Stimulated activated effector memory CD8-positive, alpha-beta T cell treated with anti-CD3 and anti-CD28 coated beads, Interleukin-12 subunit alpha, Interleukin-12 subunit beta, amount 100 ng/mL, for 72 hours (primary cell): ENCODE data around the gene CFAP77.

Source experiments
- ATAC-seq: fragments of 150-1000 bp; cut with Tn5 transposase; 2 replicates; pipeline ENCODE4 v1.10.0; 2021
- DNase-seq, 2 donors: peaks; one replicate each; pipeline ENCODE4 v3.0.0; 2021 to 2022; ENCODE audit warnings: low spot score in 2 of 2
- H3K27ac Mint-ChIP-seq: one replicate; pipeline ENCODE4 v1.8.0; 2022; ENCODE audit warnings: mild to moderate bottlenecking, mixed read lengths
- H3K36me3 Mint-ChIP-seq: one replicate; pipeline ENCODE4 v1.8.0; 2022; ENCODE audit warnings: mild to moderate bottlenecking, mixed read lengths
- H3K4me1 Mint-ChIP-seq: one replicate; pipeline ENCODE4 v1.8.0; 2022; ENCODE audit warnings: mixed read lengths
- H3K4me3 Mint-ChIP-seq: one replicate; pipeline ENCODE4 v1.8.0; 2022; ENCODE audit warnings: mild to moderate bottlenecking, mixed read lengths
- H3K9me3 Mint-ChIP-seq: one replicate; pipeline ENCODE4 v1.8.0; 2022; ENCODE audit warnings: mixed read lengths

CFAP77 gene

DNA sequence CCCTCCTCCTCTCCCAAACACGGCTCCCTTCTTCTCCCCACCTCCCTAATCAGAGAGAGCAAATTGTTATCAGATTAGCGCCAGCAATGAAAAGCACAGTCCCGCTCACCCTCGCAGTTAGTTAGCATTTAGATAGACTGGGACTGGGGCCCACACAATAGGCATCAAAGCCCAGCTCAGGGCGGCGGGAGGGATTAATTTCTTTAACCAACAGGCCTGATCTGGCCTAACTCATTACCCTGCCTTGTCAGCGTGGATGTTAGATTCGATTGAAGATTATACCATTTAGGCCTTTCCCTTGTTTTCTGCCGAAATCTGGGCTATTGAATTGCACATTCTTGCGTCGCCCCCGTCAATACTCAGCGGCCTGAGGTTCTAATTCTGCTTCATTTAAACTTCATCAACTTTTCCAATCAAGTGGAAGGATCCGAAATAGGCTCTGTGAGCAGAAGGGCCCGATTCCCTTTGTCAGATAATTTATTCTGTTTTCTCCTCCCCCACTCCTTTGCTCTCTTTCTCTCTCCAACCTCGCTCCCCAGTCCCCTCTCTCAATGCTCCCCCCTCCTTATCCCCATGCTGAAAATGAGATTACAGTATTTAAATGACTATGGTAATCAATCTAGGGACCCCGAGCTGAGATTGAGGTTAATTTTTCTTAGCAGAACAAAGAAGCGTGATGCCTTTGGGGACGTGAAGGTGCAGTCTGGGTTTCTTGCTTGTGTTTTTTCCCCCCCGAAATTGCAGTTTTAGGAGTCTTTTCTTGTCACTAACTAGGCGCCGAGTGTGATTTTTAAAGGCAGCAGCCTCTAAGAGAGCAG is 15.1 kb downstream of the CFAP77 start:
- H3K27ac Mint-ChIP-seq, result no peak overlapping the region
- ATAC-seq, result no peak
- no peaks in the 10 kb centered on the region for H3K36me3 Mint-ChIP-seq

DNA sequence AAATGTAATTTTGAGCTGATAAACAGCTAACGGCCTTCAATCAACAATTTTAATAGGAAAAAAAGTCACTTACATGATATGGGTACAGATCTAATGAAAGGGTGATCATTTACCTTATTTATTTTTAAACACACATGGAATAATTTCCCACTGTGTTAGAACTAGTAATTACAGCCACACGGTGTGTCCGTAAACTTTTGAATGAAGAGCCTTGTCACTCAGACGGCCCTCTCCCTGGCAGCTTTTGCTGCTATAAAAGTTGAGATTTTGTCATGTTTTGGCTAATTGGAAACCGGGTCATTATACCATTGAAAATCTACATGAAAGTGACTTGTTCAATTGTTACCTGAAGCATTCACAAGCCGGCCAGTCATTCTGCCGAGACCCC is 15.7 kb downstream of the CFAP77 start:
- Mint-ChIP-seq H3K9me3 (no peaks in the 10 kb centered on the region), H3K36me3 (no peaks in the 10 kb centered on the region), H3K4me3 (no peak overlapping the region), H3K27ac (no peak overlapping the region), H3K4me1 (no peaks in the 10 kb centered on the region)
- no peak for DNase-seq
- ATAC-seq, result no peak

More for the DNA sequence above, 15.1 kb downstream of the CFAP77 start:
- Mint-ChIP-seq H3K4me1 (no peaks in the 10 kb centered on the region), H3K9me3 (no peaks in the 10 kb centered on the region), H3K4me3 (no peak overlapping the region)
- no peak for DNase-seq

DNA sequence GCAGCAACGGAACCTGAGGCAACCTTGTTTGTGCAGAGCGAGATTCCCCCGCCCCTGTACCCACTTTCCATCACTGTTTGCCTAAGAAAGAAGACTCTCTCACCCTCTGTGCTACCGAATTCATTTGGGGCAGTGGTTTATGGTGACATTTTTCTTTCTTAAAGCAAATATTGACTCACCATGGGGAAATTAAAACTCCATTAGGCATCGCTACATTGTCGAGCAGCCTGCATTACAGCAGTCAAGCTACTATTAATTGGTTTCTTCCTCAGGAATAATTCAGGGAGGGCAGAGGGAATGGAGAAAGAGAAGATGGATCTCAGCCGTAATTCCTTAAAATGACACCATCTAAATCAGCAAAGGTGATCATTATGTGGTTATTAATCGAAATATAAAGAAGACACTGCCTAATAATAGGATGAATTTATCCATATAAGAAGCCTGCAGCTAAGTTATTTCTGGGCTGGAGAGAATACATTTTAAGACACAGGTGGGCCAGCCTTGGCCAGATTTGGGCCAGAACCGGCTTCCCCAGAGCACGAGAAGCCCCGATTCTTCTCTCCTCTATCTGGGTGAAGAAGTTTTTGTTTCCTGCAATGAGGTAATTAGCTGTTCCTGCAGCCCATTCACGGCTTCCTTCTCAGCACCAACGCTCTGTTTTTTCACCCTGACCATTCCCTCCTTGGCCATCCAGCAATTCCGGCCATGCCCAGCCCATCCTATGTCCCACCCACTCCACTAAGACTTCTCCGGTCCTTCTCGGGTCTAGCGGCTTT is 16.8 kb downstream of the CFAP77 start:
- H3K9me3 Mint-ChIP-seq, result no peaks in the 10 kb centered on the region
- H3K4me1 Mint-ChIP-seq, result no peaks in the 10 kb centered on the region
- ATAC-seq, result no peak

DNA sequence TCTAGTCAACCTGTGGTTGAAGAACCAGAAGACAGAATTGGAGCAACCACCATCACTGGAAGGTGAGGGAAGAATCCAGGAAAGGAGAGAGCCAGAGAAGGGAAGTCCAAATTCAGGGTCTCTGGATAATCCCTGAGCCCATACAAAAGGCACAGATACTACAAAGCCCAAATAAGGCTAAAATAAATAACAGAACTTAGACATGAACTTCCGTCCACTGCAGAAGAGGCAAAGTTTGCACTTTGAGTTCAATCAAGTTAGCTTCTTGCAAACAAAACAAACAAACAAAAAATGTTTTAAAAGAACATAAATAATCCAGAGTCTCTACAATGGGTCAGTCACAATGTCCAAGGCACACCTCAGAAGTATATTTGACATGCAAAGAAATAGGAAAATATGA is 21.0 kb downstream of the CFAP77 start:
- Mint-ChIP-seq H3K9me3 (no peaks in the 10 kb centered on the region), H3K27ac (no peak overlapping the region), H3K4me3 (no peak overlapping the region), H3K4me1 (no peaks in the 10 kb centered on the region), H3K36me3 (no peaks in the 10 kb centered on the region)
- no peak for DNase-seq
- no peak for ATAC-seq

More for the DNA sequence above, 16.8 kb downstream of the CFAP77 start:
- H3K36me3 Mint-ChIP-seq, result no peaks in the 10 kb centered on the region
- no peak for DNase-seq
- H3K27ac Mint-ChIP-seq, result no peak overlapping the region
- no peak overlapping the region for H3K4me3 Mint-ChIP-seq

DNA sequence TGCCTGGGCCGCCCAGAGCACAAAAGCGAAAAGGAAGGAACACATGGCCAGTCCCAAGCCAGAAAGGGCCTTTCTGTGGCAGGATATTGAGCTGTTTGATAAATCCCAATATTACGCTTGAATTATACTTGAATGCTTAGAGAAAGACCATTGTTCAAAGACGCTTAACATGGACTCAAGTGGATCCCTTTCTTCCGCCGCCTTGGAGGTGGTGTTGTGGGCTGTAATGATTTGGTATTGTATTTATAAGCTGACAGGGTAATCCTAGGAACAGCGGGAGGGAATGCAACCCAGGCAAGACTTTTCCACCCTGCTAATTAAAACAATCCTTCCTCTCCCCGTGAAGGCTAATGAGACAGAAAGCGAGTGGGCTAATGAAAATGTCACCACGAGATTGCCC is 24.9 kb downstream of the CFAP77 start:
- no peaks in the 10 kb centered on the region for H3K4me1 Mint-ChIP-seq
- DNase-seq (no peak), ATAC-seq (no peak)
- no peak overlapping the region for H3K27ac Mint-ChIP-seq
- H3K36me3 Mint-ChIP-seq, result no peaks in the 10 kb centered on the region
- H3K4me3 Mint-ChIP-seq, result no peak overlapping the region
- no peaks in the 10 kb centered on the region for H3K9me3 Mint-ChIP-seq

DNA sequence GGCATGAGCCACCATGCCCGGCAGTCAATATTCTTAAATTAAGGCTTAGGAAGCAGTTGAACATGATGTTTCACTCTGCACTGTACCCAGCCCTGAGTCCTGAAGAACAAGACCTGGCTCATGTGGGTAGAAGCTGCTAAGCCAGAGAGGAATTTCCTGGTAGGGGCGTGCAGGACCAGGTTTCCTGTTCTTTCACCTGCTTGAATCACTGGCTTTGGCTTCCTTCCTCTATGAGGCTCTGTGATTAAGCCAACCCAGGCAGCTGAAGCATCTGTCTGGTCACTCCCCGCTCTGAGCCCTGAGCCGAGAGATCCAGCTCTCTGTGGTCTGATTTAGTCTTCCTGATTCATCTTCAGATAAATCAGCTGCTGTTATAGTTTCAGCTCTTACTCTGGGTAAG is 29.1 kb downstream of the CFAP77 start:
- no peaks in the 10 kb centered on the region for H3K4me1 Mint-ChIP-seq
- H3K9me3 Mint-ChIP-seq, result no peaks in the 10 kb centered on the region
- ATAC-seq, result no peak
- no peak for DNase-seq
- H3K4me3 Mint-ChIP-seq, result no peak overlapping the region
- H3K27ac Mint-ChIP-seq, result no peak overlapping the region
- no peaks in the 10 kb centered on the region for H3K36me3 Mint-ChIP-seq

DNA sequence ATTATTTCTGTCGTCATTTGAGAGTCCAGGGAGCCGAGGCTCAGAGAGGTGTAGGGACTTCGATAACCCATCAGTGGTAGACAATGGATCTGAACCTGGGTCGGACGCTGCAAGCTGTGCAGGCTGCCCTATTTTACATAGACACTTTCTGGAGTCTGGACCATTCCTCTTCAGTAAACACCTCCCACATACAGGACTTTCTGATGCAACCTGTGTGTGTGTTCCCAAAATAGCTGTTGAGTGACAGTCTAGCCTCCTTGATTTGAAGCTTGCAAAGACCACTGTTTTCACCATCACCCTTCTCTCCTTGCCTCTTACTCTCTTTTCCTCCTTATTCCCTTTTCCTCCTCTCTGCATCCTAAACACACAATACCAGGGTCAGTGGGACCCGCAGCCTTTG is 30.7 kb downstream of the CFAP77 start:
- Mint-ChIP-seq H3K4me3 (no peak overlapping the region), H3K27ac (no peak overlapping the region), H3K4me1 (no peaks in the 10 kb centered on the region), H3K36me3 (no peaks in the 10 kb centered on the region), H3K9me3 (no peaks in the 10 kb centered on the region)
- ATAC-seq (no peak), DNase-seq (no peak)

DNA sequence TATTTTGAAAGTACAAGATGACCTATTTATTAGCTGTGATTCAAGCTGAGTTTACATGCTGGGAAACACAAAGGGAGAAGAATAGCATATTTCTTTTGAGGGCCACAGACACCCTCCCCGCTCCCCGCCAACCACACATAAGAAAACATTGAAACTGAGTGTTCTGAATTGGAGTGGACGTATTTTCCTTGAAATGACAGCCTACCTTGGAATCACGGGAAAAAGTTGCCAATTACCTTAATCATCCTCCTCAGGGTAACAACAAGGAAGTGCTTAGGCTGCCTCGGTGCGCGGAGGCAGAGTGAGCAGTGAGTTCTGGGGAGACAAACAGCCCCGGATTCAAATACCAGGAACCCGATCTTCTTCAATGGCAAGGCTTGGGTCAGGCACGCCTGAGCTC is 31.4 kb downstream of the CFAP77 start:
- no peak for ATAC-seq
- Mint-ChIP-seq H3K36me3 (no peaks in the 10 kb centered on the region), H3K9me3 (no peaks in the 10 kb centered on the region), H3K4me3 (no peak overlapping the region), H3K27ac (no peak overlapping the region), H3K4me1 (no peaks in the 10 kb centered on the region)
- DNase-seq, result no peak

DNA sequence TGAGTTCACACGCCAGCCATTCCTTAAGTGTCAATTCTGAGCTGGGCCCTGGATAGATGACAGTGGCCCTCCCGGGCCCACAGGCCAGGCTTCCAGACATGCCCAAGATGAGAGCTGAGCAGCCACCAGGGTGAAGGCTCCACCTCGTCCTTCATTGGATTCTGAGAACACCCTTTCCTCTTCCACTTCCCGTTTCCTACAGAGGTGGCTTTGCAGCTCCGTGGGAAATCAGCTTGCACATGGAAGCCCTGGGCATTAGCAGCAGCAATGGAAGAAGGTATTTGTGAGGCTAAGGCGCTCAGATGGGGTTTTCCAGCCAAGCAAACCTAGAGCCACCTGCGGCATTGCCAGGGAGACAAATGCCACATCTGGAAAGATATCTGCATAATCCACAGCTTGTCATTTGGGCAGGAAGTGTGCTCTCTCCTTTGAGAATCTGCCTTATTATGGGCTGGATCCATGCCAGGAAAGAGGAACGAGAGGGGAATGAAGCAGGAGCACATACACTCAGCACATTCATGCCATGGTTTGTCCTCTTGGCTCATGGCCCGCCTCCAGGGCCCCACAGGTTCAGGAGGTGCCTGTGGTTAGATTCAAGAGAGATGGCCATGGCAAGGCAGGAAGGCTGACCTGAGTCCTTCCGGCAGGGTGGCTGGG is 34.1 kb downstream of the CFAP77 start:
- no peaks in the 10 kb centered on the region for H3K4me1 Mint-ChIP-seq
- no peaks in the 10 kb centered on the region for H3K36me3 Mint-ChIP-seq
- ATAC-seq (no peak), DNase-seq (no peak)
- H3K4me3 Mint-ChIP-seq, result no peak overlapping the region
- H3K27ac Mint-ChIP-seq, result no peak overlapping the region
- H3K9me3 Mint-ChIP-seq, result no peaks in the 10 kb centered on the region

DNA sequence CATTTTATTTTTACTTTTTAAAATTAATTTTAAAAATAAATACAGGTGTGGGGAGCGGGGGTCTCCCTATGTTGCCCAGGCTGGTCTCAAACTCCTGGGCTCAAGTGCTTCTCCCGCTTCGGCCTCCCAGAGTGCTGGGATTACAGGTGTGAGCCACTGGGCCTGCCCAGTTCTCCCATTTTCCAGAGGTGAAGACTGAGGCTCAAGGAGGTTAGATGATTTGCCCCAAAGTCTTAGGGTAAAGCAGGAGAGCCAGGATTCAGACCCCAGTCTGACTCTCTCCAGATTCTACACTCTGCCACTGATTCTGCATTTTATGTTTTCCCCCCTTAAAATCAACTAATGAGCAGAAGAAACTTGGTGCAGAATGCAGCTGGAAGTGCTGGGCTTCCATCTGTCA is 36.9 kb downstream of the CFAP77 start:
- no peak overlapping the region for H3K27ac Mint-ChIP-seq

DNA sequence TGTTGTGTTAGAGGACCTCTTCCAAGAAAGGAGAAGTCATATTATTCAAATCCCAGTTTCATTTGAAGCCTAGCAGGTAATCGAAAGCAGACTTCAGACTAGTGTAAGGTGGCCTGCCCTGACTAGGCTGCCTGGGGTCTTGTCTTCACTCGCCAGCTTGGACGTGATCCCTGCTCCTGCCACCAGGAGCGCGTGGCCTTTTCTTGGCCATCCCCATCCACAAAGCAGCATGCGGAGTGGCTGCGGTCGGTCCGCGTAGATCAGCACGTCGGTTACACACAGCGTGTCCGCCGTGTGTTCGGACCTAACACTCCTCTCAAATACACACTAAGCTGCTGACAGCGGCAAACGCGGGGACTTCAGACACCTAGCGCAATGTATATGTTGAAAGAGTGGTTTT is 37.3 kb downstream of the CFAP77 start:
- ATAC-seq (no peak), DNase-seq (no peak)
- peaks cover 25% of the 10 kb centered on the region for H3K4me1 Mint-ChIP-seq
- H3K4me3 Mint-ChIP-seq, result no peak overlapping the region
- peaks cover 21% of the 10 kb centered on the region for H3K36me3 Mint-ChIP-seq
- no peak overlapping the region for H3K27ac Mint-ChIP-seq
- no peaks in the 10 kb centered on the region for H3K9me3 Mint-ChIP-seq

More for the DNA sequence above, 36.9 kb downstream of the CFAP77 start:
- Mint-ChIP-seq H3K9me3 (no peaks in the 10 kb centered on the region), H3K4me1 (peaks cover 20% of the 10 kb centered on the region), H3K4me3 (no peak overlapping the region), H3K36me3 (peaks cover 21% of the 10 kb centered on the region)
- no peak for ATAC-seq
- no peak for DNase-seq

DNA sequence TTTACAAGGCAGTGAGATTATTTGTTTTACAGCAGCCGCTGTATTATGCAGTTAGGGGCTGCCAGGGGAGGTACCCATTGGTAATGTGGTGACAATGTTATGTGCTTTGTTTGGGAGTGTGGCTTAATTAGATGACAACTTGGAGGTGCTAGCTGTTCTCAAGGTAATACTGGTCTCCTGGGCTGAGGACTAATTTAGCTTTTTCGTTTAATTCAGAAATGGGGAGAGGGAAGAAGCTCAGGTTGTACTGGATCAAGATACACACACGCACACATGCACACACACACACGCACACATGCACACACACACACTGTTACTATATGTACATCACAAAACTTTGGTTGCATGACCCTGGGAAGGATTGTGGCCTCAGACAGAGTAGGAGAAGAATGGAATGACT is 37.9 kb downstream of the CFAP77 start:
- Mint-ChIP-seq H3K9me3 (no peaks in the 10 kb centered on the region), H3K4me3 (no peak overlapping the region), H3K27ac (no peak overlapping the region), H3K36me3 (peaks cover 21% of the 10 kb centered on the region), H3K4me1 (peaks cover 27% of the 10 kb centered on the region)
- ATAC-seq, result no peak
- no peak for DNase-seq

DNA sequence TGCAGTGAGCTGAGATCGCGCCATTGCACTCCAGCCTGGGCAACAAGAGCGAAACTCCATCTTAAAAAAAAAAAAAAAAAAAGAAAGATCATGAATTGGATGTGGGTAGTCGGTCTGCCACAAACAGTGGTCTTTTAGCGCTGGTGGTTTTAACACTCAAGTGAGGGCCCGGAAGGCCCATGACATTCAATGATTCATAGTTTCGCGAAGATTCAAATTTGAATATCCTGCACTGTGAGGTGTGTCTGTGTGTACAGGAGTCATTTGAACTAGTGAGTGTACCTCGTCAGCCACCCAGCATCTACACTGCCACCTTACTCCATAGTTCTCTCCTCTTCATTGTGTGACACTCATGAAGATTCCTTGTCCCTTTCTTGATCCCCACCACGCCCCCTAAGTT is 41.3 kb downstream of the CFAP77 start:
- Mint-ChIP-seq H3K9me3 (no peaks in the 10 kb centered on the region), H3K4me1 (peaks cover 30% of the 10 kb centered on the region), H3K4me3 (no peak overlapping the region), H3K36me3 (peaks cover 26% of the 10 kb centered on the region), H3K27ac (no peak overlapping the region)
- ATAC-seq, result peak; percentile 100
- peak; percentile 29 to 72 for DNase-seq

DNA sequence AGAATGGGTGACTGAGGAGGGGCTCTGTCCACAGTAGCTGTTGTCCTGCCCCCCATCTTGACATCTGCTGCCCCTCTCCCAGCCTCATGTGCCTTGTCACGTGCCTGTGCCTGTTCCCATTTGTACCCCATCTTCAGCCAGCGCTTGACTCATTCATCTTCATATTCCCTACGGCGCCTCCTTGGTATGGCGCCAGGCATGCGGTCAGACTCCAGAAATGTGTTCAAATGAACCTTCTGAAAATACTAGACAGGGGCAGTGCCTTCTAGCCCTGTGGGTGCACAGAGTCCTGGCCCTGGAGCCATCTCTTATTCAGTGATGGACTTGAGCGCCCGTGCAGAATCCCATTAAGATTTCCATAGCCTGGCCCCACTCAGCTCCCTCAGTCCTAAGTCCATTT is 46.2 kb downstream of the CFAP77 start:
- Mint-ChIP-seq H3K4me3 (no peak overlapping the region), H3K27ac (no peak overlapping the region), H3K4me1 (peaks cover 19% of the 10 kb centered on the region), H3K36me3 (peaks cover 12% of the 10 kb centered on the region), H3K9me3 (no peaks in the 10 kb centered on the region)
- no peak for DNase-seq
- no peak for ATAC-seq

DNA sequence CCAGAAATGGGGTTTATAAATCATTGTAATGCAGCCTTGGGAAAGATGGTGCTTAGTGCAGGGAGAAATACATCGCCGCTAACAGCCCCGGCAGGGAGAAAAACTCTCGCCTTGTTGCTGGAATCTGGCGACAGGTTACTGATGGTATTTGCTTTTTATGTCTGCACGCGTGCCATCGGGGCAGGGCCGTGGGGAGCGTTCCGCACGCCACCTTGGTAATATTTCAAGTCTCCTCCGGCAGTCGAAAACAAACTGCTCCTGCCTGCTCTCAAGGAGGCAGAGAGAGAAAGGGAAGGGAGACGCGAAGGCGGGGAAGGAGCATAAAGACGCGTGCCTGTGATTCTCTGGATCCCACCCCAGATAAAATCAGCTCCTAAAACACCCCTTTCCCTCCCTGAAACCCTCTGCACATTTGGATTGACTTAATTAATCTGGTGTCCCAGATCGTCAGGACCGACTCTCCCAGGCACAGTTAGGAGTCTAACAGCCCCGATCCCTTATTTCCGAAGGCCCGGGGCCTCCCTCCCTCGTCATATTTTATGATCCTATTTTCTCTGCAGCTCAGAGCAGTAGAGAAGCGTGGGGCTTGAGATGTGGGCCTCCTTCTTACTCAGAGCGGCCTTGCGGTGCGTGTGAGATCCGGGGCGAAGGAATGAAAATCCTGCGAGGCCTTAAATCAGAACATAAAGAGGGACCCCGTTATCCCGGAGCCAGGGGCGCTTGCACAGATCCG is 47.7 kb downstream of the CFAP77 start:
- Mint-ChIP-seq H3K36me3 (peaks cover 6% of the 10 kb centered on the region), H3K9me3 (no peaks in the 10 kb centered on the region), H3K27ac (no peak overlapping the region), H3K4me1 (peaks cover 6% of the 10 kb centered on the region), H3K4me3 (no peak overlapping the region)
- no peak for ATAC-seq
- no peak for DNase-seq
